ENCODE measurements around the gene BCL3. TPM values are rescaled to one million over a fixed set of nuclear protein-coding genes. Genes with fewer than 3 reads are reported as not detected.

BCL3 gene
- total and polyA plus RNA-seq, 2 of the 4 experiments (the other 2 are of a cell fraction) = 1.6 to 26.0 TPM

GRCh38 chr19:44719262-44719701, 29.2 kb upstream of the BCL3 start:
- TF ChIP-seq CEBPB (IDR thresholded peaks at IDR 0.05; ENCODE audit: low read depth, low read length) (no peak), BHLHE40 (IDR thresholded peaks at IDR 0.05; ENCODE audit: low read depth, low read length) (no peak), MXI1 (IDR thresholded peaks at IDR 0.05; ENCODE audit: borderline replicate concordance, low read depth, low read length) (no peak), RAD21 (IDR thresholded peaks at IDR 0.05; ENCODE audit: low read length) (no peak), SMC3 (IDR thresholded peaks at IDR 0.05; ENCODE audit: low read depth, low read length) (no peak), NFE2L2 (IDR thresholded peaks at IDR 0.05; ENCODE audit: low read depth, low read length) (no peak), USF2 (IDR thresholded peaks at IDR 0.05; ENCODE audit: low read depth, low read length) (no peak), RFX5 (IDR thresholded peaks at IDR 0.05; ENCODE audit: low read depth, low read length) (no peak), RCOR1 (IDR thresholded peaks at IDR 0.05; ENCODE audit: insufficient replicate concordance, low read length) (no peak)

More at GRCh38 chr19:44719262-44719701, 29.2 kb upstream of the BCL3 start:
- Histone ChIP-seq H2AK9ac (replicated peaks; ENCODE audit: low read depth, low read length, poor library complexity) (peak overlapping the region; percentile 91), H3K9me3 (ENCODE audit: control insufficient read depth, insufficient read depth, low read length) (peaks cover 6% of the 10 kb centered on the region), H3K23ac (ENCODE audit: low read depth, low read length) (no peak overlapping the region; the same call in 1 of the 2 replicates), H3K56ac (ENCODE audit: extremely low read depth, insufficient read depth, low read length) (no peak overlapping the region), H3K18ac (ENCODE audit: low read depth, low read length) (no peak overlapping the region; the same call in 1 of the 2 replicates), H2BK15ac (ENCODE audit: low read depth, low read length) (peak overlapping the region; percentile 100; the same call in 2 of the 3 replicates), H2AK5ac (ENCODE audit: low read depth, low read length) (peak overlapping the region; percentile 98), H3K4me2 (ENCODE audit: low read depth, low read length) (no peak overlapping the region), H2BK120ac (ENCODE audit: low read depth, low read length) (peak overlapping the region; percentile 98), H3K4me3 (ENCODE audit: insufficient read depth, low read depth, low read length) (no peak overlapping the region), H3K27me3 (ENCODE audit: control insufficient read depth, insufficient read depth, low read length) (no peaks in the 10 kb centered on the region), H3K4ac (ENCODE audit: low read depth, low read length) (peak overlapping the region; percentile 96), H4K91ac (ENCODE audit: insufficient read depth, low read depth, low read length) (peak overlapping the region; percentile 97), H2AFZ (replicated peaks; ENCODE audit: low read length, poor library complexity) (peak overlapping the region; percentile 99), H3K79me1 (ENCODE audit: low read depth in 1 of 2, low read length in 2 of 2) (no peaks in the 10 kb centered on the region), H2BK20ac (ENCODE audit: low read depth, low read length) (peak overlapping the region; percentile 89; the same call in 1 of the 2 replicates), H2BK5ac (ENCODE audit: low read depth, low read length, poor library complexity, severe bottlenecking) (no peak overlapping the region), H4K20me1 (ENCODE audit: insufficient read depth, low read length) (no peaks in the 10 kb centered on the region), H3K36me3 (ENCODE audit: control insufficient read depth, insufficient read depth, low read length) (no peaks in the 10 kb centered on the region), H3K9ac (ENCODE audit: low read depth, low read length) (0 out of 2 replicates have a peak overlapping the region, but pooled peaks have one; percentile 0), H4K5ac (ENCODE audit: low read depth, low read length) (no peak overlapping the region; the same call in 1 of the 2 replicates), H4K8ac (ENCODE audit: low read depth in 2 of 2, low read length in 2 of 2) (peak overlapping the region; percentile 66 to 85), H3K4me1 (ENCODE audit: control insufficient read depth, insufficient read depth, low read length) (peaks cover 14% of the 10 kb centered on the region), H3K14ac (replicated peaks; ENCODE audit: low read depth, low read length) (peak overlapping the region; percentile 80), H3K9me1 (ENCODE audit: insufficient read depth, low read length) (peaks cover 10% of the 10 kb centered on the region), H3K27ac (ENCODE audit: insufficient read depth, low read length) (peak overlapping the region; percentile 46; the same call in 1 of the 2 replicates)
- in situ Hi-C loops (cut with MboI; ENCODE audit: low sequenced_read_pairs) = no loop called here
- intact Hi-C loops (cut with micrococcal nuclease) = no loop called here
- ChIA-PET POLR2A (ENCODE audit: unreplicated experiment) (no interaction called here), CTCF (interaction anchor here (1.0 kb wide), 1 partner anchor 56 kb away, joined by 3 read pairs; no protein-coding TSS in a partner anchor)
- BruUV-seq (replicated peaks) = no TSS peak
- 94% methylated on average over 6 of the region's 8 CpGs; no CpG with 5 or more reads in 1 of the 2 experiments for WGBS, 2 experiments (ENCODE audit: extremely low coverage in 2 of 2, insufficient read length in 1 of 2)
- dilution Hi-C loops (cut with HindIII; ENCODE audit: low sequenced_read_pairs, unreplicated experiment) = no loop called here
- ATAC-seq (ENCODE audit: low read depth) (no peak), DNase-seq (no peak)
